Suprapubic skin (tissue), 4 donors: ENCODE results near the gene POLR2M. TPM values are rescaled to one million over a fixed set of nuclear protein-coding genes. Genes with fewer than 3 reads are reported as not detected.
A peak's percentile ranks its signal among the peaks of the same experiment; 100 is the strongest.

ENCODE experiments used
- DNase-seq, 2 donors: peaks; one replicate each; pipeline ENCODE4 v3.0.0-alpha.2; 2019; ENCODE audit warnings: low spot score in 2 of 2
- H3K27ac ChIP-seq: fragments of 200-600 bp; sonication (generic); one replicate; pipeline ENCODE4 v1.5.1; 2019
- H3K27me3 ChIP-seq: fragments of 200-600 bp; sonication (generic); one replicate; pipeline ENCODE4 v1.5.1; 2019
- H3K36me3 ChIP-seq: fragments of 200-600 bp; sonication (generic); one replicate; pipeline ENCODE4 v1.5.1; 2019
- H3K4me1 ChIP-seq: fragments of 200-600 bp; sonication (generic); one replicate; pipeline ENCODE4 v1.5.1; 2019
- H3K4me3 ChIP-seq: fragments of 200-600 bp; sonication (generic); one replicate; pipeline ENCODE4 v1.5.1; 2019; ENCODE audit warnings: mild to moderate bottlenecking
- H3K9me3 ChIP-seq: fragments of 200-600 bp; sonication (generic); one replicate; pipeline ENCODE4 v1.5.1; 2019
- CTCF ChIP-seq, 2 donors: fragments of 200-600 bp in 1 of 2; fragments of 450-650 bp in 1 of 2; sonication (generic) in 1 of 2; IDR thresholded peaks; one replicate each; pipeline ENCODE4 v1.5.1; 2016 to 2019; ENCODE audit warnings: antibody characterized with exemption in 2 of 2, mild to moderate bottlenecking in 1 of 2, moderate library complexity in 1 of 2
- EP300 ChIP-seq: sonication (generic); formaldehyde crosslinking; IDR thresholded peaks from one replicate; pipeline ENCODE4 v1.6.1; 2017; ENCODE audit warnings: antibody characterized with exemption
- POLR2A ChIP-seq, 2 donors: fragments of 450-650 bp; IDR thresholded peaks; one replicate each; pipeline ENCODE4 v1.6.1; 2017; ENCODE audit warnings: antibody characterized with exemption in 2 of 2, mild to moderate bottlenecking in 2 of 2, moderate library complexity in 2 of 2
- POLR2AphosphoS5 ChIP-seq, 3 donors: sonication (generic); formaldehyde crosslinking; IDR thresholded peaks; one replicate each; pipeline ENCODE4 v1.6.1; 2017; ENCODE audit warnings: antibody characterized with exemption in 3 of 3
- WGBS: methylation state at CpG from one replicate; pipeline ENCODE4 v1.1.5; 2018; 5-methylcytosine and 5-hydroxymethylcytosine counted together
- total RNA-seq, 4 donors: library from RNA; depleted of rRNA; stranded (reverse); fragments of >200 nt; gene quantifications; one replicate each; pipeline ENCODE4 v1.1.0, GENCODE V29; 2016

The POLR2M gene
- total RNA-seq, 4 donors from 2014 or later, result 61.9 to 329 (median 135) TPM

- Histone ChIP-seq H3K9me3 (no peaks in the 10 kb centered on the region), H3K27me3 (no peaks in the 10 kb centered on the region), H3K36me3 (no peaks in the 10 kb centered on the region), H3K4me1 (no peaks in the 10 kb centered on the region), H3K27ac (no peak overlapping the region), H3K4me3 (no peak overlapping the region)
- WGBS, result 92% methylated on average over 4 of the region's 4 CpGs
- TF ChIP-seq POLR2A (IDR thresholded peaks at IDR 0.05) (no peak), POLR2AphosphoS5 (IDR thresholded peaks at IDR 0.05) (no peak), EP300 (no peak), CTCF (IDR thresholded peaks at IDR 0.05) (no peak)
- DNase-seq, result no peak
Measured at GRCh38 chr15:57743424-57743823, 36.9 kb downstream of the POLR2M start.

- H3K36me3 ChIP-seq, result no peaks in the 10 kb centered on the region
- WGBS, result 73% methylated on average over 9 of the region's 9 CpGs
- H3K27ac ChIP-seq, result no peak overlapping the region
- peak overlapping the region; percentile 13 for H3K4me3 ChIP-seq
- no peak for DNase-seq
- no peaks in the 10 kb centered on the region for H3K9me3 ChIP-seq
- TF ChIP-seq CTCF (IDR thresholded peaks at IDR 0.05), result no peak
- no peak for TF ChIP-seq POLR2AphosphoS5 (IDR thresholded peaks at IDR 0.05)
- H3K4me1 ChIP-seq, result no peaks in the 10 kb centered on the region
- no peaks in the 10 kb centered on the region for H3K27me3 ChIP-seq
Measured at GRCh38 chr15:57746786-57747185, 40.3 kb downstream of the POLR2M start.

- no peak for DNase-seq
- Histone ChIP-seq H3K4me3 (peak overlapping the region; percentile 13), H3K27ac (no peak overlapping the region), H3K4me1 (no peaks in the 10 kb centered on the region), H3K27me3 (no peaks in the 10 kb centered on the region), H3K36me3 (no peaks in the 10 kb centered on the region), H3K9me3 (no peaks in the 10 kb centered on the region)
- WGBS, result 72% methylated on average over 13 of the region's 13 CpGs
- TF ChIP-seq POLR2AphosphoS5 (IDR thresholded peaks at IDR 0.05) (no peak), CTCF (IDR thresholded peaks at IDR 0.05) (no peak), EP300 (no peak), POLR2A (IDR thresholded peaks at IDR 0.05) (no peak)
Measured at GRCh38 chr15:57747206-57747896, 40.8 kb downstream of the POLR2M start.

GRCh38 chr15:57751177-57751800 lies 44.8 kb downstream of the POLR2M start:
- TF ChIP-seq CTCF (IDR thresholded peaks at IDR 0.05) (peak in 1 of 2 donors; percentile 28), POLR2AphosphoS5 (IDR thresholded peaks at IDR 0.05) (no peak)
- DNase-seq, result no peak
- no peak overlapping the region for H3K27ac ChIP-seq
- no peaks in the 10 kb centered on the region for H3K9me3 ChIP-seq
- no peaks in the 10 kb centered on the region for H3K4me1 ChIP-seq
- H3K36me3 ChIP-seq, result no peaks in the 10 kb centered on the region
- WGBS, result 30% methylated on average over 3 of the region's 3 CpGs
- no peaks in the 10 kb centered on the region for H3K27me3 ChIP-seq
- H3K4me3 ChIP-seq, result no peak overlapping the region

- Histone ChIP-seq H3K36me3 (no peaks in the 10 kb centered on the region), H3K4me1 (no peaks in the 10 kb centered on the region), H3K27me3 (no peaks in the 10 kb centered on the region), H3K4me3 (no peak overlapping the region), H3K9me3 (no peaks in the 10 kb centered on the region), H3K27ac (no peak overlapping the region)
- TF ChIP-seq CTCF (IDR thresholded peaks at IDR 0.05) (no peak), POLR2A (IDR thresholded peaks at IDR 0.05) (no peak), POLR2AphosphoS5 (IDR thresholded peaks at IDR 0.05) (no peak), EP300 (no peak)
- no peak for DNase-seq
- WGBS, result 61% methylated on average over 9 of the region's 9 CpGs
Measured at GRCh38 chr15:57752436-57752835, 45.9 kb downstream of the POLR2M start.
